GM23338 (cell line): ENCODE measurements around the gene ACOT13. TPM values are rescaled to one million over a fixed set of nuclear protein-coding genes. Genes with fewer than 3 reads are reported as not detected.

Experiments
- ATAC-seq: fragments of 200-7000 bp; cut with Tn5 transposase; 3 replicates; pipeline ENCODE4 v1.9.1; 2020
- DNase-seq: peaks from one replicate; pipeline ENCODE4 v3.0.0-alpha.2; 2015; ENCODE audit warnings: low spot score
- H2AFZ ChIP-seq: fragments of 200-600 bp; sonication (generic); 2 replicates; pipeline ENCODE4 v1.8.0; 2016; ENCODE audit warnings: antibody characterized with exemption, mild to moderate bottlenecking, moderate library complexity
- H3F3A ChIP-seq: fragments of 200-600 bp; sonication (generic); replicated peaks from 2 replicates; pipeline ENCODE4 v1.8.0; 2017; ENCODE audit warnings: antibody characterized with exemption, mixed run types, low read depth
- H3K27ac ChIP-seq: fragments of 200-600 bp; sonication (generic); 2 replicates; pipeline ENCODE4 v1.6.1; 2016; ENCODE audit warnings: low read depth
- H3K27me3 ChIP-seq: fragments of 200-600 bp; sonication (generic); 2 replicates; pipeline ENCODE4 v1.8.0; 2016; ENCODE audit warnings: mild to moderate bottlenecking, mixed run types, moderate library complexity; ENCODE audit not compliant: insufficient read depth
- H3K36me3 ChIP-seq: fragments of 200-600 bp; sonication (generic); 2 replicates; pipeline ENCODE4 v1.8.0; 2016; ENCODE audit warnings: mild to moderate bottlenecking; ENCODE audit not compliant: insufficient read depth
- H3K4me1 ChIP-seq: fragments of 200-600 bp; sonication (generic); 2 replicates; pipeline ENCODE4 v1.8.0; 2016; ENCODE audit warnings: mild to moderate bottlenecking, moderate library complexity; ENCODE audit not compliant: insufficient read depth
- H3K4me2 ChIP-seq: fragments of 200-600 bp; sonication (generic); 2 replicates; pipeline ENCODE4 v1.7.1; 2017; ENCODE audit warnings: mixed run types
- H3K4me3 ChIP-seq: fragments of 200-600 bp; sonication (generic); 2 replicates; pipeline ENCODE4 v1.6.1; 2016; ENCODE audit warnings: mixed run types
- H3K79me2 ChIP-seq: fragments of 200-600 bp; sonication (generic); replicated peaks from 2 replicates; pipeline ENCODE4 v1.8.0; 2017; ENCODE audit warnings: mild to moderate bottlenecking; ENCODE audit not compliant: insufficient read depth
- H3K9me2 ChIP-seq: fragments of 200-600 bp; sonication (generic); 2 replicates; pipeline ENCODE4 v1.8.0; 2017; ENCODE audit not compliant: insufficient read depth
- H4K20me1 ChIP-seq: fragments of 200-600 bp; sonication (generic); replicated peaks from 2 replicates; pipeline ENCODE4 v1.8.0; 2017; ENCODE audit warnings: mild to moderate bottlenecking; ENCODE audit not compliant: insufficient read depth
- H3K27ac Mint-ChIP-seq: 2 replicates; pipeline ENCODE4 v1.8.0; 2020; ENCODE audit warnings: inconsistent platforms, mild to moderate bottlenecking, moderate library complexity, mixed read lengths
- H3K27me3 Mint-ChIP-seq: 3 replicates; pipeline ENCODE4 v1.8.0; 2022; ENCODE audit warnings: low read depth, mild to moderate bottlenecking, moderate library complexity, mixed read lengths, inconsistent platforms; ENCODE audit not compliant: insufficient read depth, poor library complexity
- H3K36me3 Mint-ChIP-seq: 3 replicates; pipeline ENCODE4 v1.8.0; 2021; ENCODE audit warnings: low read depth, mild to moderate bottlenecking, inconsistent platforms, moderate library complexity, mixed read lengths
- H3K4me1 Mint-ChIP-seq: 3 replicates; pipeline ENCODE4 v1.8.0; 2020; ENCODE audit warnings: mild to moderate bottlenecking, inconsistent platforms, mixed read lengths
- H3K4me3 Mint-ChIP-seq: 3 replicates; pipeline ENCODE4 v1.8.0; 2021; ENCODE audit warnings: moderate library complexity, mild to moderate bottlenecking, inconsistent platforms, mixed read lengths
- H3K9me3 Mint-ChIP-seq: 3 replicates; pipeline ENCODE4 v1.8.0; 2020; ENCODE audit warnings: moderate library complexity, mild to moderate bottlenecking, inconsistent platforms, mixed read lengths
- CREB1 ChIP-seq: fragments of 250-450 bp; sonication (Bioruptor Pico); IDR thresholded peaks from 2 replicates; pipeline ENCODE4 v1.5.0; 2020; ENCODE audit warnings: low read depth, mild to moderate bottlenecking, moderate library complexity
- EZH2 ChIP-seq: fragments of 200-600 bp; sonication (generic); IDR thresholded peaks from one replicate; pipeline ENCODE4 v1.8.0; 2017; ENCODE audit warnings: antibody characterized with exemption, mild to moderate bottlenecking, low read depth; ENCODE audit not compliant: unreplicated experiment
- EZH2phosphoT487 ChIP-seq: fragments of 200-600 bp; sonication (generic); IDR thresholded peaks from one replicate; pipeline ENCODE4 v1.8.1; 2018; ENCODE audit warnings: antibody characterized with exemption; ENCODE audit not compliant: unreplicated experiment
- JUNB ChIP-seq: IDR thresholded peaks from one replicate; pipeline ENCODE4 v1.6.1; 2016; ENCODE audit warnings: antibody characterized with exemption; ENCODE audit not compliant: unreplicated experiment
- NANOG ChIP-seq: IDR thresholded peaks from 2 replicates; pipeline ENCODE4 v1.6.1; 2016; ENCODE audit warnings: antibody characterized with exemption, borderline replicate concordance
- POLR2AphosphoS5 ChIP-seq: IDR thresholded peaks from 2 replicates; pipeline ENCODE4 v1.6.1; 2016; ENCODE audit warnings: antibody characterized with exemption, low read depth
- STAT1 ChIP-seq: IDR thresholded peaks from one replicate; pipeline ENCODE4 v1.6.1; 2016; ENCODE audit warnings: antibody characterized with exemption; ENCODE audit not compliant: unreplicated experiment
- ZNF114 ChIP-seq: fragments of 250-450 bp; sonication (Bioruptor Pico); IDR thresholded peaks from 2 replicates; pipeline ENCODE4 v1.5.0; 2020; ENCODE audit warnings: mild to moderate bottlenecking, moderate library complexity
- ZNF331 ChIP-seq: fragments of 250-450 bp; sonication (Bioruptor Pico); IDR thresholded peaks from 2 replicates; pipeline ENCODE4 v1.5.0; 2020; ENCODE audit warnings: low read depth, mild to moderate bottlenecking, moderate library complexity
- polyA plus RNA-seq: library from polyadenylated mRNA; unstranded; fragments of >200 nt; fragmentation: Nextera tagmentation; extraction: Ambion mirVana; gene quantifications from 2 replicates; pipeline ENCODE4 v1.2.1, GENCODE V29; 2016
- total RNA-seq: library from RNA; depleted of rRNA; stranded (reverse); fragments of >200 nt; shearing (Covaris generic); gene quantifications from 2 replicates; pipeline ENCODE4 v1.2.3, GENCODE V29; 2014
- TF ChIP-seq, protein P1 (sequence below): IDR thresholded peaks from one replicate; pipeline ENCODE4 v1.6.1; 2018; ENCODE audit warnings: antibody characterized with exemption; ENCODE audit not compliant: unreplicated experiment
- TF ChIP-seq, protein P2 (sequence below): fragments of 250-450 bp; sonication (Bioruptor Pico); IDR thresholded peaks from 2 replicates; pipeline ENCODE4 v1.5.0; 2020; ENCODE audit warnings: mild to moderate bottlenecking, moderate library complexity
- TF ChIP-seq, protein P3 (sequence below), 2 experiments: fragments of 200-600 bp in 1 of 2; sonication (generic) in 1 of 2; conservative IDR thresholded peaks; 2 replicates each; pipeline versions ENCODE4 v1.5.1 to v1.6.1; 2016 to 2017; ENCODE audit warnings: antibody characterized with exemption in 2 of 2, low read depth in 2 of 2, mild to moderate bottlenecking in 2 of 2, moderate library complexity in 1 of 2
- TF ChIP-seq, protein P4 (sequence below): IDR thresholded peaks from 2 replicates; pipeline ENCODE4 v1.6.1; 2016; ENCODE audit warnings: antibody characterized with exemption

The ACOT13 gene
- total and polyA plus RNA-seq, 2 experiments from 2014 or later, result 17.8 to 175 TPM

DNA sequence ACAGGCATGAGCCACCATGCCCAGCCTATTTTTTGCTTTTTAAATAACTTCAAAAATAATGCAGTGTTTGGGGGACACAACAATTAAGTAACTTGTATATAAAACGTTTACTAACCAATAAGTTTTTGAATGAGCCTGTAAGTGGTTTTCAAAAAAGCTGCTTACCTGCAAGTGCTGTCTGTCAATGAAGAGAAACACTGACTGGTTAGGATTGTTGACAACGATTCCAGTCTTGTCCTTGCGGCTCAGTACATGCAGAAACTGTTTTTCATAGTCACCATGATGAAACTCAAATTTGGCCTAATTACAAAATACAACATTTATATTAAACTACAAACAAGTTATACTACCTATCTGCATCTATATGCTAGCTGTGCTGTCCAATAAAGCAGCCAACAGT, 41.7 kb downstream of the ACOT13 start:
- Histone ChIP-seq H3K4me1 (no peaks in the 10 kb centered on the region), H3F3A (peaks cover 17% of the 10 kb centered on the region), H2AFZ (no peak overlapping the region), H3K79me2 (peaks cover 49% of the 10 kb centered on the region), H3K27ac (peak overlapping the region; percentile 39; the same call in 1 of the 2 replicates), H3K4me2 (no peak overlapping the region), H4K20me1 (peaks cover 28% of the 10 kb centered on the region), H3K9me2 (no peaks in the 10 kb centered on the region), H3K36me3 (peaks cover 60% of the 10 kb centered on the region), H3K4me3 (no peak overlapping the region), H3K27me3 (no peaks in the 10 kb centered on the region)
- TF ChIP-seq EZH2 (no peak), NANOG (no peak), POLR2AphosphoS5 (no peak), CREB1 (CRISPR knock-in tag) (no peak), STAT1 (no peak), JUNB (no peak), ZNF331 (CRISPR knock-in tag) (no peak), EZH2phosphoT487 (no peak), ZNF114 (CRISPR knock-in tag) (no peak)
- TF ChIP-seq, protein P1, sequence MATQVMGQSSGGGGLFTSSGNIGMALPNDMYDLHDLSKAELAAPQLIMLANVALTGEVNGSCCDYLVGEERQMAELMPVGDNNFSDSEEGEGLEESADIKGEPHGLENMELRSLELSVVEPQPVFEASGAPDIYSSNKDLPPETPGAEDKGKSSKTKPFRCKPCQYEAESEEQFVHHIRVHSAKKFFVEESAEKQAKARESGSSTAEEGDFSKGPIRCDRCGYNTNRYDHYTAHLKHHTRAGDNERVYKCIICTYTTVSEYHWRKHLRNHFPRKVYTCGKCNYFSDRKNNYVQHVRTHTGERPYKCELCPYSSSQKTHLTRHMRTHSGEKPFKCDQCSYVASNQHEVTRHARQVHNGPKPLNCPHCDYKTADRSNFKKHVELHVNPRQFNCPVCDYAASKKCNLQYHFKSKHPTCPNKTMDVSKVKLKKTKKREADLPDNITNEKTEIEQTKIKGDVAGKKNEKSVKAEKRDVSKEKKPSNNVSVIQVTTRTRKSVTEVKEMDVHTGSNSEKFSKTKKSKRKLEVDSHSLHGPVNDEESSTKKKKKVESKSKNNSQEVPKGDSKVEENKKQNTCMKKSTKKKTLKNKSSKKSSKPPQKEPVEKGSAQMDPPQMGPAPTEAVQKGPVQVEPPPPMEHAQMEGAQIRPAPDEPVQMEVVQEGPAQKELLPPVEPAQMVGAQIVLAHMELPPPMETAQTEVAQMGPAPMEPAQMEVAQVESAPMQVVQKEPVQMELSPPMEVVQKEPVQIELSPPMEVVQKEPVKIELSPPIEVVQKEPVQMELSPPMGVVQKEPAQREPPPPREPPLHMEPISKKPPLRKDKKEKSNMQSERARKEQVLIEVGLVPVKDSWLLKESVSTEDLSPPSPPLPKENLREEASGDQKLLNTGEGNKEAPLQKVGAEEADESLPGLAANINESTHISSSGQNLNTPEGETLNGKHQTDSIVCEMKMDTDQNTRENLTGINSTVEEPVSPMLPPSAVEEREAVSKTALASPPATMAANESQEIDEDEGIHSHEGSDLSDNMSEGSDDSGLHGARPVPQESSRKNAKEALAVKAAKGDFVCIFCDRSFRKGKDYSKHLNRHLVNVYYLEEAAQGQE, result no peak
- TF ChIP-seq, protein P2, sequence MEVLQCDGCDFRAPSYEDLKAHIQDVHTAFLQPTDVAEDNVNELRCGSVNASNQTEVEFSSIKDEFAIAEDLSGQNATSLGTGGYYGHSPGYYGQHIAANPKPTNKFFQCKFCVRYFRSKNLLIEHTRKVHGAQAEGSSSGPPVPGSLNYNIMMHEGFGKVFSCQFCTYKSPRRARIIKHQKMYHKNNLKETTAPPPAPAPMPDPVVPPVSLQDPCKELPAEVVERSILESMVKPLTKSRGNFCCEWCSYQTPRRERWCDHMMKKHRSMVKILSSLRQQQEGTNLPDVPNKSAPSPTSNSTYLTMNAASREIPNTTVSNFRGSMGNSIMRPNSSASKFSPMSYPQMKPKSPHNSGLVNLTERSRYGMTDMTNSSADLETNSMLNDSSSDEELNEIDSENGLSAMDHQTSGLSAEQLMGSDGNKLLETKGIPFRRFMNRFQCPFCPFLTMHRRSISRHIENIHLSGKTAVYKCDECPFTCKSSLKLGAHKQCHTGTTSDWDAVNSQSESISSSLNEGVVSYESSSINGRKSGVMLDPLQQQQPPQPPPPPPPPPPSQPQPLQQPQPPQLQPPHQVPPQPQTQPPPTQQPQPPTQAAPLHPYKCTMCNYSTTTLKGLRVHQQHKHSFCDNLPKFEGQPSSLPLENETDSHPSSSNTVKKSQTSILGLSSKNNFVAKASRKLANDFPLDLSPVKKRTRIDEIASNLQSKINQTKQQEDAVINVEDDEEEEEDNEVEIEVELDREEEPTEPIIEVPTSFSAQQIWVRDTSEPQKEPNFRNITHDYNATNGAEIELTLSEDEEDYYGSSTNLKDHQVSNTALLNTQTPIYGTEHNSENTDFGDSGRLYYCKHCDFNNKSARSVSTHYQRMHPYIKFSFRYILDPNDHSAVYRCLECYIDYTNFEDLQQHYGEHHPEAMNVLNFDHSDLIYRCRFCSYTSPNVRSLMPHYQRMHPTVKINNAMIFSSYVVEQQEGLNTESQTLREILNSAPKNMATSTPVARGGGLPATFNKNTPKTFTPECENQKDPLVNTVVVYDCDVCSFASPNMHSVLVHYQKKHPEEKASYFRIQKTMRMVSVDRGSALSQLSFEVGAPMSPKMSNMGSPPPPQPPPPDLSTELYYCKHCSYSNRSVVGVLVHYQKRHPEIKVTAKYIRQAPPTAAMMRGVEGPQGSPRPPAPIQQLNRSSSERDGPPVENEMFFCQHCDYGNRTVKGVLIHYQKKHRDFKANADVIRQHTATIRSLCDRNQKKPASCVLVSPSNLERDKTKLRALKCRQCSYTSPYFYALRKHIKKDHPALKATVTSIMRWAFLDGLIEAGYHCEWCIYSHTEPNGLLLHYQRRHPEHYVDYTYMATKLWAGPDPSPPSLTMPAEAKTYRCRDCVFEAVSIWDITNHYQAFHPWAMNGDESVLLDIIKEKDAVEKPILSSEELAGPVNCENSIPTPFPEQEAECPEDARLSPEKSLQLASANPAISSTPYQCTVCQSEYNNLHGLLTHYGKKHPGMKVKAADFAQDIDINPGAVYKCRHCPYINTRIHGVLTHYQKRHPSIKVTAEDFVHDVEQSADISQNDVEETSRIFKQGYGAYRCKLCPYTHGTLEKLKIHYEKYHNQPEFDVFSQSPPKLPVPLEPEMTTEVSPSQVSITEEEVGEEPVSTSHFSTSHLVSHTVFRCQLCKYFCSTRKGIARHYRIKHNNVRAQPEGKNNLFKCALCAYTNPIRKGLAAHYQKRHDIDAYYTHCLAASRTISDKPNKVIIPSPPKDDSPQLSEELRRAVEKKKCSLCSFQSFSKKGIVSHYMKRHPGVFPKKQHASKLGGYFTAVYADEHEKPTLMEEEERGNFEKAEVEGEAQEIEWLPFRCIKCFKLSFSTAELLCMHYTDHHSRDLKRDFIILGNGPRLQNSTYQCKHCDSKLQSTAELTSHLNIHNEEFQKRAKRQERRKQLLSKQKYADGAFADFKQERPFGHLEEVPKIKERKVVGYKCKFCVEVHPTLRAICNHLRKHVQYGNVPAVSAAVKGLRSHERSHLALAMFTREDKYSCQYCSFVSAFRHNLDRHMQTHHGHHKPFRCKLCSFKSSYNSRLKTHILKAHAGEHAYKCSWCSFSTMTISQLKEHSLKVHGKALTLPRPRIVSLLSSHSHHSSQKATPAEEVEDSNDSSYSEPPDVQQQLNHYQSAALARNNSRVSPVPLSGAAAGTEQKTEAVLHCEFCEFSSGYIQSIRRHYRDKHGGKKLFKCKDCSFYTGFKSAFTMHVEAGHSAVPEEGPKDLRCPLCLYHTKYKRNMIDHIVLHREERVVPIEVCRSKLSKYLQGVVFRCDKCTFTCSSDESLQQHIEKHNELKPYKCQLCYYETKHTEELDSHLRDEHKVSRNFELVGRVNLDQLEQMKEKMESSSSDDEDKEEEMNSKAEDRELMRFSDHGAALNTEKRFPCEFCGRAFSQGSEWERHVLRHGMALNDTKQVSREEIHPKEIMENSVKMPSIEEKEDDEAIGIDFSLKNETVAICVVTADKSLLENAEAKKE (CRISPR knock-in tag), result no peak
- TF ChIP-seq, protein P3, sequence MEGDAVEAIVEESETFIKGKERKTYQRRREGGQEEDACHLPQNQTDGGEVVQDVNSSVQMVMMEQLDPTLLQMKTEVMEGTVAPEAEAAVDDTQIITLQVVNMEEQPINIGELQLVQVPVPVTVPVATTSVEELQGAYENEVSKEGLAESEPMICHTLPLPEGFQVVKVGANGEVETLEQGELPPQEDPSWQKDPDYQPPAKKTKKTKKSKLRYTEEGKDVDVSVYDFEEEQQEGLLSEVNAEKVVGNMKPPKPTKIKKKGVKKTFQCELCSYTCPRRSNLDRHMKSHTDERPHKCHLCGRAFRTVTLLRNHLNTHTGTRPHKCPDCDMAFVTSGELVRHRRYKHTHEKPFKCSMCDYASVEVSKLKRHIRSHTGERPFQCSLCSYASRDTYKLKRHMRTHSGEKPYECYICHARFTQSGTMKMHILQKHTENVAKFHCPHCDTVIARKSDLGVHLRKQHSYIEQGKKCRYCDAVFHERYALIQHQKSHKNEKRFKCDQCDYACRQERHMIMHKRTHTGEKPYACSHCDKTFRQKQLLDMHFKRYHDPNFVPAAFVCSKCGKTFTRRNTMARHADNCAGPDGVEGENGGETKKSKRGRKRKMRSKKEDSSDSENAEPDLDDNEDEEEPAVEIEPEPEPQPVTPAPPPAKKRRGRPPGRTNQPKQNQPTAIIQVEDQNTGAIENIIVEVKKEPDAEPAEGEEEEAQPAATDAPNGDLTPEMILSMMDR (conservative IDR thresholded peaks at IDR 0.05; ENCODE audit: low read depth in 2 of 2), result no peak
- TF ChIP-seq, protein P4, sequence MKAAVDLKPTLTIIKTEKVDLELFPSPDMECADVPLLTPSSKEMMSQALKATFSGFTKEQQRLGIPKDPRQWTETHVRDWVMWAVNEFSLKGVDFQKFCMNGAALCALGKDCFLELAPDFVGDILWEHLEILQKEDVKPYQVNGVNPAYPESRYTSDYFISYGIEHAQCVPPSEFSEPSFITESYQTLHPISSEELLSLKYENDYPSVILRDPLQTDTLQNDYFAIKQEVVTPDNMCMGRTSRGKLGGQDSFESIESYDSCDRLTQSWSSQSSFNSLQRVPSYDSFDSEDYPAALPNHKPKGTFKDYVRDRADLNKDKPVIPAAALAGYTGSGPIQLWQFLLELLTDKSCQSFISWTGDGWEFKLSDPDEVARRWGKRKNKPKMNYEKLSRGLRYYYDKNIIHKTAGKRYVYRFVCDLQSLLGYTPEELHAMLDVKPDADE, result no peak
- no peak overlapping the region for H3K4me3 Mint-ChIP-seq
- ATAC-seq (no peak), DNase-seq (no peak)
- no peak overlapping the region; the same call in 1 of the 2 replicates for H3K27ac Mint-ChIP-seq
- peaks cover 92% of the 10 kb centered on the region for H3K36me3 Mint-ChIP-seq
- peaks cover 5% of the 10 kb centered on the region; the same call in 1 of the 3 replicates for H3K4me1 Mint-ChIP-seq
- no peaks in the 10 kb centered on the region for H3K9me3 Mint-ChIP-seq
- peaks cover 3% of the 10 kb centered on the region for H3K27me3 Mint-ChIP-seq
